Calu3 (cell line): Measurements from ENCODE around the gene ISG20L2. TPM values are rescaled to one million over a fixed set of nuclear protein-coding genes. Genes with fewer than 3 reads are reported as not detected.
A peak's percentile ranks its signal among the peaks of the same experiment; 100 is the strongest.

Experiments used
- BruUV-seq: library from RNA; stranded (reverse); fragments of 400-500 nt; replicated peaks from 2 replicates; lab custom pipeline; 2021; lab: Mats Ljungman, UMichigan
- CTCF ChIA-PET: fragments of 300-600 bp; sonication (Branson Sonifier 250); formaldehyde crosslinking; loops from one replicate; lab custom pipeline; 2022; ENCODE audit warnings: antibody characterized with exemption; lab: Charles Lee
- DNase-seq: peaks from one replicate; pipeline ENCODE4 v3.0.0; 2022
- H3K27ac Mint-ChIP-seq: one replicate; pipeline ENCODE4 v1.8.0; 2022; ENCODE audit warnings: mixed read lengths; ENCODE audit not compliant: unreplicated experiment
- H3K27me3 Mint-ChIP-seq: one replicate; pipeline ENCODE4 v1.8.0; 2022; ENCODE audit warnings: mixed read lengths; ENCODE audit not compliant: unreplicated experiment
- H3K36me3 Mint-ChIP-seq: one replicate; pipeline ENCODE4 v1.8.0; 2022; ENCODE audit warnings: mild to moderate bottlenecking, moderate library complexity, mixed read lengths; ENCODE audit not compliant: insufficient read depth, unreplicated experiment
- H3K4me1 Mint-ChIP-seq: one replicate; pipeline ENCODE4 v1.8.0; 2022; ENCODE audit warnings: mild to moderate bottlenecking, low read depth, mixed read lengths; ENCODE audit not compliant: unreplicated experiment
- H3K4me3 Mint-ChIP-seq: one replicate; pipeline ENCODE4 v1.8.0; 2022; ENCODE audit warnings: mild to moderate bottlenecking, low read depth, moderate library complexity, mixed read lengths; ENCODE audit not compliant: unreplicated experiment
- H3K9me3 Mint-ChIP-seq: one replicate; pipeline ENCODE4 v1.8.0; 2022; ENCODE audit warnings: low read depth, mixed read lengths; ENCODE audit not compliant: unreplicated experiment
- intact Hi-C: fragments of 100-400 bp; cut with micrococcal nuclease; formaldehyde crosslinking; loops from one replicate; pipeline ENCODE4 v1.10.0; 2022; ENCODE audit not compliant: unreplicated experiment
- total RNA-seq: library from RNA; stranded (reverse); gene quantifications from 2 replicates; pipeline ENCODE4 v1.2.3, GENCODE V29; 2022
- TF ChIP-seq, protein P1 (sequence below): fragments of 200-600 bp; IDR thresholded peaks from one replicate; pipeline ENCODE4 v1.8.0; 2022; ENCODE audit warnings: antibody characterized with exemption; ENCODE audit not compliant: unreplicated experiment

ISG20L2 gene
- total RNA-seq, 1 experiment from 2014 or later, result 61.6 TPM

DNA sequence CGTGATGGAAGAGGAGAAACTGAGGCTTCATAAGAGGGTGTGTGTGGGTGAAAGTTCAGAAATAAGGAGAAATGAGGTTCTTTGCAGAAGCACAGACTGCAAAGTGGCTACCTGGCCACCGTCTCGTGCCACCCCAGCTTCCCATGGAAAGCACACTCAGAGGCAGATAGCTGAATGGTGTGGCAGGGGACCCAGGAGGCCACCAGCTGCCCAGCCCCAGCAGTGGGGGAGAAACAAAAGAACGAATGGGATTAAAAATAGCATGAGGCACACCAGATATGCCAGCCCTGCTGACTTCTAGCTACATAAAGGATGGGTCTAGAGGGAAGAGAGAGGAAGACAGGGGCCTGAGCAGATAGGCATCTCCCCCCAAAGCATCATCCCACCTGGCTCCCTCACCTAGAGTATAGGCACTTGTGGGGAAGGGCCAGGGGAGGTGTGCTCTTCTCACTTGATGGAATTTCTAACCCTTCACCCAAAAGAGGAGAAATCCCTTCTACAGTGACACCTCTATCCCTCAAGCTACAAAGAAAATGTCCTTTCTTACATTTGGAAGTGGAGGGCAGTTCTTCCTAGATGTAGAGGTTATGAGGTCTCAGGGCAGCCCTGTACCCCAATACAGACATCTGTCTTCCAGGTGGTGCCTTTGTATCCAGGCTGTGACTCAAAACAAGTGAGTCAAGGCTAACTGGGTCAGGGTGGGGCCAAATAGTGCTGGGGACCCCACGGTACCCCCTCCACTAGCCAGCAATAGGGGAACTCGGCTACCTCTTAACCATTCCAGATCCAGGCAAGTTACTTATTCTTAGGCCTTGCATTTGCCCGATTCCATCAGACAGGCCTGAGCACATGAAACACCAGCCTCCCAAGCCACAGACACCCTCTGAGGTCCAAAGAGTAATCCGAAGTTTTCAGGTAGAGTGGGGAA, 19.4 kb upstream of the ISG20L2 start:
- Mint-ChIP-seq H3K36me3 (peaks cover 96% of the 10 kb centered on the region), H3K27ac (peak overlapping the region; percentile 85), H3K27me3 (no peaks in the 10 kb centered on the region), H3K4me3 (peak overlapping the region; percentile 67), H3K4me1 (peaks cover 61% of the 10 kb centered on the region), H3K9me3 (no peaks in the 10 kb centered on the region)
- intact Hi-C loops, result loop anchor here (2.0 kb wide), 1 partner anchor 19 kb away; the partner anchor contains the start of genes ISG20L2 and METTL25B
- TF ChIP-seq, protein P1, sequence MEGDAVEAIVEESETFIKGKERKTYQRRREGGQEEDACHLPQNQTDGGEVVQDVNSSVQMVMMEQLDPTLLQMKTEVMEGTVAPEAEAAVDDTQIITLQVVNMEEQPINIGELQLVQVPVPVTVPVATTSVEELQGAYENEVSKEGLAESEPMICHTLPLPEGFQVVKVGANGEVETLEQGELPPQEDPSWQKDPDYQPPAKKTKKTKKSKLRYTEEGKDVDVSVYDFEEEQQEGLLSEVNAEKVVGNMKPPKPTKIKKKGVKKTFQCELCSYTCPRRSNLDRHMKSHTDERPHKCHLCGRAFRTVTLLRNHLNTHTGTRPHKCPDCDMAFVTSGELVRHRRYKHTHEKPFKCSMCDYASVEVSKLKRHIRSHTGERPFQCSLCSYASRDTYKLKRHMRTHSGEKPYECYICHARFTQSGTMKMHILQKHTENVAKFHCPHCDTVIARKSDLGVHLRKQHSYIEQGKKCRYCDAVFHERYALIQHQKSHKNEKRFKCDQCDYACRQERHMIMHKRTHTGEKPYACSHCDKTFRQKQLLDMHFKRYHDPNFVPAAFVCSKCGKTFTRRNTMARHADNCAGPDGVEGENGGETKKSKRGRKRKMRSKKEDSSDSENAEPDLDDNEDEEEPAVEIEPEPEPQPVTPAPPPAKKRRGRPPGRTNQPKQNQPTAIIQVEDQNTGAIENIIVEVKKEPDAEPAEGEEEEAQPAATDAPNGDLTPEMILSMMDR, result no peak
- DNase-seq, result no peak
- CTCF ChIA-PET, result interaction anchor here (0.6 to 1.8 kb wide), 3 partner anchors 19 to 40 kb away, joined by 3 to 10 read pairs (median 7); partner anchors contain the start of gene PRCC
- BruUV-seq, result TSS peak; percentile 34

DNA sequence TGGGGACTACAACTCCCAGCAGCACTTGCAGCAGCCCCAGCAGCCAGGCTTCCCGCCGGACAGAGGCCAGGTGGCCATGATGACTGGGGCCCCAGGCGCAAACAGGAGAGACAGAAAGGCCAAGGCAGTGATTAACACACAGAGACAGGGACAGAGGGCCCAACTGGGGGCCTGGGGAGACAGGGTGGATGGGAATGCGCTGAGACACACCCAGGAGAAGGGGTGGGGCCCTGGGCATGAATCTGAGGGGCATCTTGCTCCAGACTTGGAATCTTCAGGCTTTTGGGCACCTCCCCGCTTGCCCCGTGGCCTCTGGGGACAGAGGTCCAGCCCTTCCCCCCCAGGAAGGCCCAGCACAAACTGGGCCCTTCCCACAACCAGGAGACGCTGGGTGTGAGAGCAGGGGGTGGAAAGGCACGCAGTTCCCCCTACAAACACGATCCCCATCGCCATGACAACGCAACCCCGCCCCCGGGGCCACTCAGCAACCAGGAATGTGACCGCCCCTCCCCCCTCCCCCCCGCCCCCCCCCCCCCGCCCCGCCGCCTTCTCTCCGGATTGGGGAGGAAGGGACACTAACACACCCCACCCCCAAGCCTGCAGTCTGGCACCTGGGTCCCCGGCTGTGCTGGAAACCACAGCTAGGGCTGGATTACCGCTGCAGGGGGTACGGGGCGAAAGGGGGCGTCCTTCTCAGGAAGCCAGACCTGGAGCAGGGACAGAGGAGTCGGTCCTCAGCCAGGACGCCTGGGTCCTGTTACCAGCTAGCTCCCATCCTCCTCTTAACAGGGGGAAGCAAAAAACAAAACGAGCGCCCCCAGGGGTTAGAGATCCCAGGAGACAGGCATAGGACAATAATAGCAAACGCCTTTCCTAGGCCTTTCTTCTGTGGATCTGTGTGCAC, 18.4 kb upstream of the ISG20L2 start:
- TF ChIP-seq, protein P1, result no peak
- H3K27ac Mint-ChIP-seq, result peak overlapping the region; percentile 85
- H3K4me3 Mint-ChIP-seq, result peak overlapping the region; percentile 67
- CTCF ChIA-PET, result interaction anchor here (0.6 to 1.8 kb wide), 5 partner anchors 8 to 41 kb away, joined by 3 to 10 read pairs (median 6); partner anchors contain the start of gene PRCC
- H3K4me1 Mint-ChIP-seq, result peaks cover 60% of the 10 kb centered on the region
- no peaks in the 10 kb centered on the region for H3K27me3 Mint-ChIP-seq
- H3K9me3 Mint-ChIP-seq, result no peaks in the 10 kb centered on the region
- BruUV-seq, result no TSS peak
- peaks cover 96% of the 10 kb centered on the region for H3K36me3 Mint-ChIP-seq
- peak; percentile 98 for DNase-seq
- intact Hi-C loops, result no loop called here

DNA sequence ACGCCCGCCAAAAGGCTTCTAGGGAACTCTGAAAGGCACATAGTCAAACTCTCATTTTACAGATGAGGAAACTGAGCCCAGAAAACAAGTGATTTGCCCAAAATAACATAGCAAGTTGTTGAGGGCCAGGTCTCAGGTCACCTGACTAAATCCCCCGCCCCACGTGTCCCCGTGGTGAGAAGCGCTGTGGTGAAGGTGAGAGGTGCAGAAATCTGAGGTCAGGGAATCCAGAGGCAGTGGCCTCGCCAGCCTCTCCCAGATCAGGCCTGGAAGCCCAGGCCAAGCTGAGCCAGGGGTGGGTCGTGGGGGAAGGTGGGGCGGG, 17.8 kb upstream of the ISG20L2 start:
- peaks cover 67% of the 10 kb centered on the region for H3K4me1 Mint-ChIP-seq
- H3K27ac Mint-ChIP-seq, result peak overlapping the region; percentile 85
- CTCF ChIA-PET, result interaction anchor here (0.6 to 1.8 kb wide), 3 partner anchors 8 to 39 kb away, joined by 3 to 10 read pairs (median 6); no protein-coding TSS in a partner anchor
- intact Hi-C loops, result no loop called here
- H3K27me3 Mint-ChIP-seq, result no peaks in the 10 kb centered on the region
- no TSS peak for BruUV-seq
- no peaks in the 10 kb centered on the region for H3K9me3 Mint-ChIP-seq
- TF ChIP-seq, protein P1, result no peak
- DNase-seq, result no peak
- peak overlapping the region; percentile 67 for H3K4me3 Mint-ChIP-seq
- H3K36me3 Mint-ChIP-seq, result peaks cover 96% of the 10 kb centered on the region

DNA sequence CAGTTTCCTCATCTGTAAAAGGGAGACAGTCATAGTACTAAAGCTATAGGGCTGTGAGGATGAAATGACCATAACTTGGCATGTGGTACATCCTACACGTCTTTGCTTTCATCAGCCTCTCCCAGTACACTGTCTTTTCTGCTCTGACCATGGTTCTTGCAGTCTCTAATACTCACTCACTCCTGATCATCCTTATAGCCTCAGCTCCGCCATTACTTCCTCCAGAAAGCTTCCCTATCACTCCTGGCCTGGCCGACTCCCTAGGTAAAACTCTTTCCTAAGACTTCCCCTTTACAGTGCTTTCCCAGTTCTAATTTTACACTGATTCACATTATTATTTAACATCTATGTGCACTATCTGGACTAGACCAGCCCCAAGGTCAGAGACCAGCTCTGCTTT, 17.3 kb upstream of the ISG20L2 start:
- Mint-ChIP-seq H3K4me3 (peak overlapping the region; percentile 67), H3K9me3 (no peaks in the 10 kb centered on the region), H3K4me1 (peaks cover 71% of the 10 kb centered on the region), H3K36me3 (peaks cover 96% of the 10 kb centered on the region), H3K27me3 (no peaks in the 10 kb centered on the region), H3K27ac (peak overlapping the region; percentile 85)
- no TSS peak for BruUV-seq
- intact Hi-C loops, result no loop called here
- CTCF ChIA-PET, result interaction anchor here (0.6 kb wide), 2 partner anchors 9 to 39 kb away, joined by 3 to 6 read pairs; no protein-coding TSS in a partner anchor
- TF ChIP-seq, protein P1, result no peak
- no peak for DNase-seq
